H1 (cell line): Measurements from ENCODE around the gene SMIM32. TPM values are rescaled to one million over a fixed set of nuclear protein-coding genes. Genes with fewer than 3 reads are reported as not detected.

Experiments used
- CHD2 ChIP-seq: IDR thresholded peaks from 2 replicates; pipeline ENCODE4 v1.6.1; 2012; ENCODE audit warnings: low read length, improper control_type of control experiment
- GTF2F1 ChIP-seq: IDR thresholded peaks from 2 replicates; pipeline ENCODE4 v1.6.1; 2012; ENCODE audit warnings: low read depth, low read length, improper control_type of control experiment, borderline replicate concordance
- JUN ChIP-seq: IDR thresholded peaks from 2 replicates; pipeline ENCODE4 v1.6.1; 2011; ENCODE audit warnings: low read depth, mild to moderate bottlenecking, improper control_type of control experiment, low read length
- MAX ChIP-seq: IDR thresholded peaks from 2 replicates; pipeline ENCODE4 v1.6.1; 2012; ENCODE audit warnings: inconsistent platforms
- polyA plus RNA-seq, 7 experiments: library from polyadenylated mRNA; depleted of rRNA in 3 of 7; stranded (reverse) in 5 of 7; unstranded in 2 of 7; fragments of >200 nt in 5 of 7; fragments of 200-250 nt in 2 of 7; gene quantifications; 1 replicate in 5 of 7; 2 replicates in 1 of 7; 4 replicates in 1 of 7; pipeline versions ENCODE4 v1.2.1 to v1.2.3, GENCODE V29; 2011 to 2013; ENCODE audit warnings: missing spikeins in 2 of 7, mixed read lengths in 2 of 7
- total RNA-seq: library from RNA; stranded (reverse); fragmentation: NEBNext Ultra II Directional; extraction: Animal tissue kit (Norgen Biotek cat#: 25700); gene quantifications from 2 replicates; pipeline ENCODE4 v1.2.1, GENCODE V29; 2021

Gene SMIM32
- total and polyA plus RNA-seq, 2 of the 8 experiments (the other 6 are each of a cell fraction or from before 2014, with no cell fraction given) = 0.09 to 0.22 TPM

DNA sequence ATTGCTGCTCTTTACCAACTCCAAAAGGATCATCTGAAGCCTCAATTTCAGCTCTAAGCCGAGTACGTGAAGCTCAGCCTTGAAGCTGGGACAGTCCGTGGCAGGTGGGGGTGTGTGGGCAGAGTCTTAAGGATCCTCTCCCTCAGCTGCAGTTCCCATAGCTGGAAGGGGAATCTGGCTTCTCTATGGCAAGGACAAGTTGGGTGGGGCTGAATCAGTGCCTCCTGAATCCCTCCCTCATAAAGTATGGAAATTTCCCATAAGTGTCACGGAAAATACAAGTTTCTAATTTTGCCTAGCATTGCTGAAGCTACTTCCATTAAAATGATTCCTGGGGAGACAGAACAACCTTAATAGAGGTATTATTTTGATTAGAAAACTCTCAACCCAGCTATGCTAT is 47.9 kb upstream of the SMIM32 start (continued):
- TF ChIP-seq CHD2 = no peak
- TF ChIP-seq JUN = no peak
- TF ChIP-seq MAX = no peak
- no peak for TF ChIP-seq GTF2F1
